GM18951 (cell line): Measurements from ENCODE around the gene PAN2.

Source experiments
- POLR2A ChIP-seq: IDR thresholded peaks from 4 replicates; pipeline ENCODE4 v1.6.1; 2011; ENCODE audit warnings: mild to moderate bottlenecking; ENCODE audit not compliant: insufficient read length, insufficient read depth; ENCODE audit errors: extremely low read depth
- in situ Hi-C: fragments of 300-500 bp; cut with MboI; formaldehyde crosslinking; loops from one replicate; pipeline ENCODE4 v1.12.0; 2022; ENCODE audit warnings: low sequenced_read_pairs, mixed read lengths, inconsistent platforms; ENCODE audit not compliant: unreplicated experiment

PAN2 gene

GRCh38 chr12:56333679-56334489 is at the start of gene PAN2:
Gene PAN2, minus strand, starts transcription at chr12:56334000. Its CDS starts 906 bp downstream, at chr12:56333094.
- in situ Hi-C loops, result no loop called here
- peak; percentile 89 for TF ChIP-seq POLR2A

- TF ChIP-seq POLR2A, result no peak
- in situ Hi-C loops, result no loop called here
Observed at GRCh38 chr12:56382611-56383010, 48.8 kb upstream of the PAN2 start.

- TF ChIP-seq POLR2A, result no peak
- in situ Hi-C loops, result no loop called here
Observed at GRCh38 chr12:56377989-56378316, 44.2 kb upstream of the PAN2 start.

GRCh38 chr12:56377310-56377988 is 43.6 kb upstream of the PAN2 start:
- TF ChIP-seq POLR2A, result no peak
- in situ Hi-C loops, result no loop called here

GRCh38 chr12:56375598-56376434 is 42.0 kb upstream of the PAN2 start:
- in situ Hi-C loops, result no loop called here
- TF ChIP-seq POLR2A, result no peak

- TF ChIP-seq POLR2A, result no peak
- in situ Hi-C loops, result no loop called here
Observed at GRCh38 chr12:56374726-56375597, 41.2 kb upstream of the PAN2 start.

GRCh38 chr12:56373515-56373914 is 39.7 kb upstream of the PAN2 start:
- no peak for TF ChIP-seq POLR2A

GRCh38 chr12:56366948-56367347 is 33.1 kb upstream of the PAN2 start:
- TF ChIP-seq POLR2A, result no peak
- in situ Hi-C loops, result no loop called here

More at GRCh38 chr12:56373515-56373914, 39.7 kb upstream of the PAN2 start:
- in situ Hi-C loops, result no loop called here

GRCh38 chr12:56362130-56363059 is 28.6 kb upstream of the PAN2 start, which contains the start of gene APOF:
Gene APOF, minus strand, starts transcription at chr12:56362857. Its CDS starts 112 bp downstream, at chr12:56362745.
- no peak for TF ChIP-seq POLR2A
- in situ Hi-C loops, result no loop called here

- TF ChIP-seq POLR2A, result peak; percentile 13
- in situ Hi-C loops, result no loop called here
Observed at GRCh38 chr12:56361487-56362129, 27.8 kb upstream of the PAN2 start.
